Transverse colon (tissue), 4 donors: ENCODE results near the gene IP6K1.

Source experiments
- CTCF ChIP-seq, 5 experiments: fragments of 200-600 bp in 3 of 5; fragments of 450-650 bp in 2 of 5; sonication (generic) in 3 of 5; IDR thresholded peaks; 1 replicate in 2 of 5; 2 replicates in 3 of 5; pipeline ENCODE4 v1.5.1; 2016 to 2017; ENCODE audit warnings: antibody characterized with exemption in 5 of 5, inconsistent platforms in 3 of 5, mild to moderate bottlenecking in 2 of 5, moderate library complexity in 1 of 5
- EP300 ChIP-seq: sonication (generic); formaldehyde crosslinking; IDR thresholded peaks from one replicate; pipeline ENCODE4 v1.6.1; 2017; ENCODE audit warnings: antibody characterized with exemption, low read depth
- POLR2A ChIP-seq: fragments of 450-650 bp; IDR thresholded peaks from one replicate; pipeline ENCODE4 v1.6.1; 2016; ENCODE audit warnings: antibody characterized with exemption, mild to moderate bottlenecking, moderate library complexity
- POLR2AphosphoS5 ChIP-seq, 3 donors: sonication (generic); formaldehyde crosslinking; IDR thresholded peaks; one replicate each; pipeline ENCODE4 v1.6.1; 2016; ENCODE audit warnings: antibody characterized with exemption in 3 of 3

GRCh38 chr3:49703956-49704355, 82.4 kb downstream of the IP6K1 start:
- TF ChIP-seq CTCF (IDR thresholded peaks at IDR 0.05) (no peak), POLR2A (no peak), POLR2AphosphoS5 (IDR thresholded peaks at IDR 0.05) (no peak), EP300 (no peak)
